Left renal cortex interstitium (tissue), 4 donors: ENCODE results near the gene BCL7A. TPM values are rescaled to one million over a fixed set of nuclear protein-coding genes. Genes with fewer than 3 reads are reported as not detected.
"Not testable (repeated sequence)": the region's sequence is repeated elsewhere in the genome, so short reads cannot be mapped to it uniquely, and the experiment has no call there.

Source experiments
- DNase-seq, 4 donors: peaks; one replicate each; pipeline ENCODE4 v3.0.0-alpha.2; 2013; ENCODE audit warnings: low read depth in 4 of 4, low spot score in 2 of 4, missing footprints in 1 of 4
- polyA plus RNA-seq, 4 donors: library from polyadenylated mRNA; unstranded; fragments of 120-200 nt; gene quantifications; one replicate each; pipeline ENCODE4 v1.2.1, GENCODE V29; 2013; ENCODE audit not compliant: insufficient read length in 4 of 4

The BCL7A gene
- 10 to 100 TPM; 35.0 to 42.9 (median 38.4) TPM for polyA plus RNA-seq

- DNase-seq, result peak in 2 of 4 donors; percentile 49 to 63
Observed at GRCh38 chr12:122021822-122022392, at the start of gene BCL7A. Gene BCL7A (plus strand): TSS chr12:122021884. CDS start chr12:122022092, 208 bp downstream.

DNA sequence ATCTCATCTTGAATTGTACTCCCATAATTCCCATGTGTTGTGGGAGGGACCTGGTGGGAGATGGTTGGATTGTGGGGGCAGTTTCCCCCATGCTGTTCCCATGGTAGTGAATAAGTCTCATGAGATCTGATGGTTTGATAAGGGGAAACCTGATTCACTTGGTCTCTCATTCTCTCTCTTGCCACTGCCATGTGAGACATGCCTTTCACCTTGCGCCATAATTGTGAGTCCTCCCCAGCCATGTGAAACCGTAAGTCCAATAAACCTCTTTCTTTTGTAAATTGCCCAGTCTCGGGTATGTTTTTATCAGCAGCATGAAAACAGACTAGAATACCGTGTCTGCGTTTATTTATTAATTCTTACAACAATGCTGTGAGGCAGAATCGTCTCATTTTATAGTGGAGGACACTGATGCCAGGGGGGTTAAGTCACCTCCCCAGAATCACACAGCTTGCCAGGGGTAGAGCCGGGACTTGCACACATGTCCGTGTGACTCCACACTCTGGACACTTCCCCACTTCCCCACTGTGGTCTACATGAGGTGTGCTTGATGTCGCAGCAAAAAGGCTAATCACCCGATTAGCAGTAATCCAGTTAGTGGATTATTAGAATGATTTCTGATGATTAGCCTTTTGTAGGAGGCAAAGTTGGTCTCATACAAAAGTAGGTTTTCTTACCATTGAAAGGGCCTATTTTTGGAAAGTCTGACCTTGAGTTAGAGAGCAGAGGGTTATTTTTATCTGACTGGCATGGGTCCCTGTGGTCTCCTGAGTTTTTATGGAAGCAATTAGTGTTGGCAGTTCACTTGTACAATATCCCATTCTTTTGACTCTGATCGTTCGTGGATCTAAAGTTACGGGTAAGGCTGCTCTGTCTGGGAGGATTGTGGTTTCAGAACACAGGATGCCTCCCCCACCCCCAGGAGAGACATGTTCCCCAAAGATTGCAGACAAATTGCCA is 47.4 kb upstream of the BCL7A start:
- no peak for DNase-seq

DNA sequence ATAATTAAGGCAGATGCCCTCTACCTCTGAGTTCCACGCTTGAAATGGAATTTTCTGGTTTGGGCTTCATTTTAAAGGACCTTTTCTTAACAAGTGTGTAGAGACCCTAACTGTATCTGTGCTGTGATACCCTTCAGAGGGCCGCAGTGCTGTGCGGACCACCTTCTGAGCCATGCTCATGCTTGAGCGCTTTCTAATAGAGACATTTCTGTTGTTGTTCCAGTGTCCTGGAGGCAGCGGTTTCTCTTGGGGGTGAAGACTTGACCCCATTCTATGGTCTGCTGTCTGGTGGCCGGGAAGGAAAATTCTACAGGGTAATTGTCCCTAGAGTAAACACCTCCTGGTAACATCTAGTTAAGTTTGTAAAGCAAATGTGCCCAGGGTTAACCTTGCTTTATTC is 46.7 kb upstream of the BCL7A start:
- no peak for DNase-seq

GRCh38 chr12:121976950-121977349 is 44.7 kb upstream of the BCL7A start:
- no peak for DNase-seq

- DNase-seq, result no peak
Observed at GRCh38 chr12:121980191-121980891, 41.3 kb upstream of the BCL7A start.

DNA sequence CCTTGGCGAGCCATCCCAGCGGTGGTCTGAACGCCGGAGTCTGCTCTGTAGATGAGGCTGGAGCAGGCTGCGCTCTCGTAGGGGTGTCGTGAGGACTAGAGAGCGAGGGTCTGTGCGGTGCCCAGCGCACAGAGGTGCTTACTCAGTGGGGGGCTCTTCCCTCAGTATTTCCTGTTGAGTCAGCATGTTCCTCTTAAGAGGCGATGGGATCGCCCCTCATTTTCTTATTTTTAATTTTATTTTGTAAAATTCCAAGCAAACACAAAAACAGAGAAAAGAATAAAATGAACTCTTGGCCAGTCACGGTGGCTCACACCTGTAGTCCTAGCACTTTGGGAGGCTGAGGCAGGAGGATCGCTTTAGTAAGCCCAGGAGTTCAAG is 40.8 kb upstream of the BCL7A start:
- no peak for DNase-seq

DNA sequence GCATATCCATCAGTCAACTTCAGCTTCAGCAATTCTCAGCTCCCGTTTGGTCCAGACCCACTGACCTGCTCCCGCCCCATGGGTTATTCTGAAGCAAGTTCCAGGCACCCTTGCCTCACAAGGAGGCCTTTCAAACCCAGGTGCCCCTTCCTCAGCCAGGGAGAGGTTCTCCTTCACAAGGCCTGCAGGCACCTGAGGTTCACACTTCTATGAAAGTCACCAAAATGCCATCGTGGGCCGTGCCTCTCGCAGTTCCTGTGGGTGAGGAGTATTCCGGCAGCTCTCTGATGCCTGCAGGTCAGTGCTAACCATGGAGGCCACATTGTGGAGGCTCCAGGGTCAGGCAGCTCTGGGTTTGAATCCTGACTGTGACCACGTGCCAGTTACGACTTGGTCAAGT is 40.2 kb upstream of the BCL7A start:
- DNase-seq, result no peak

DNA sequence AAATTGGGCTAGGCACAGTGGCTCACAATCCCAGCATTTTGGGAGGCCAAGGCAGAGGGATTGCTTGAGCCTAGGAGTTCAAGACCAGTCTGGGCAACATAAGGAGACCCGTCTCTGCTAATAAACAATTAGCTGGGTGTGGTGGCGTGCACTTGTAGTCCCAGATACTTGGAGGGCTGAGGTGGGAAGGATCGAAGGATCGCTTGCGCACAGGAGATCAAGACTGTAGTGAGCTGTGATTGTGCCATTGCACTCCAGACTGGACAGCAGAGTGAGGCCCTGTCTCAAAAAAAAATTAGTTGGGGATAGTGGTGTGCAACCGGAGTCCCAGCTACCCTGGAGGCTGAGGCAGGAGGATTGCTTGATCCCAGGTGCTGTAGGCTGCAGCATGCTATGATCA is 38.7 kb upstream of the BCL7A start:
- DNase-seq, result no peak

- peak in 1 of 4 donors; percentile 64 for DNase-seq
Observed at GRCh38 chr12:121983536-121984210, 38.0 kb upstream of the BCL7A start.

DNA sequence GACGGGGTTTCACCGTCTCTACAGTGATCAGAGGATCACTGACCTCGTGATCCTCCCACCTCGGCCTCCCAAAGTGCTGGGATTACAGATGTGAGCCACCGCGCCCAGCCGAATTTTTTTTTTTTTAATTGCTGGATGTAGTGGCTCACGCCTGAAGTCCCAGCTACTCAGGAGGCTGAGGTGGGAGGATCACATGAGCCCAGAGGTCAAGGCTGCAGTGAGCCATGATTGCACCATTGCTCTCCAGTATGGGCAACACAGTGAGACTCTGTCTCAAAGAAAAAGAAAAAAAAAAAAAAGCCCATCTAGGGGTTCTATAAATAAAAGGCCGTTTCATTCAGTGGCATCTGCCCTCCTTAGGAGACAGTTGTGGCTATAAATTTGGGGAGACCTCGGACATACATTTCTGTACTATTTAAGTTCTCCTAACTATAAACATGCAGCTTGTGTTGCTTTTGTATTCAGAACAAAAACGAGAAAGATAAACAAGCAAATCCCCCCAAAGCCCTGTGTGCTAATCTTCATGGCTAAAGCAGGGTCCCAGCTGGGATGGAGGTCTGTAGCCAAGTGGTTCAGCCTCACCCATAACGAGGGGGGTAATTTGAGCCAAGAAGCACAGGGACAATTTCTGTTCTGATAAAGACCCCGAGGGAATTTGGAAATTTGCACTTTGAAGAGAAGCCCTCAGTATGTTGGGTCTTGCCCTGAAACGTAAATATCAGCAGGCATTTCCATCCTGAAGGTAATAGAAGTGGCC is 35.0 kb upstream of the BCL7A start:
- DNase-seq, result no peak

DNA sequence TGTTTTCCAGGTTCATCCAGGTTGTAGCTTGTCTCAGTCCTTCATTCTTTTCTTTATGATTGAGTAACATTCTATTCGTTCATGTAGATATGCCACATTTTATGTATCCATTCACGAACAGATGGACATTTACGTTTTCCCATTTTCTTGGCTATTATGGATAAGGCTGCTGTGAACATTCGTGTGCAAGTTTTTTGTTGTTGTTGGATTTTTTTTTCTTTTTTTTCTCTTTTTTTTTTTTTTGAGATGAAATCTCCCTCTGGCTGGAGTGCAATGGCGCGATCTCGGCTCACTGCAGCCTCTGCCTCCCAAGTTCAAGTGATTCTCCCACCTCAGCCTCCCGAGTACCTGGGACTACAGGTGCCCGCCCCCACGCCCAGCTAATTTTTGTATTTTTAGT is 33.2 kb upstream of the BCL7A start:
- not testable (repeated sequence) for DNase-seq

DNA sequence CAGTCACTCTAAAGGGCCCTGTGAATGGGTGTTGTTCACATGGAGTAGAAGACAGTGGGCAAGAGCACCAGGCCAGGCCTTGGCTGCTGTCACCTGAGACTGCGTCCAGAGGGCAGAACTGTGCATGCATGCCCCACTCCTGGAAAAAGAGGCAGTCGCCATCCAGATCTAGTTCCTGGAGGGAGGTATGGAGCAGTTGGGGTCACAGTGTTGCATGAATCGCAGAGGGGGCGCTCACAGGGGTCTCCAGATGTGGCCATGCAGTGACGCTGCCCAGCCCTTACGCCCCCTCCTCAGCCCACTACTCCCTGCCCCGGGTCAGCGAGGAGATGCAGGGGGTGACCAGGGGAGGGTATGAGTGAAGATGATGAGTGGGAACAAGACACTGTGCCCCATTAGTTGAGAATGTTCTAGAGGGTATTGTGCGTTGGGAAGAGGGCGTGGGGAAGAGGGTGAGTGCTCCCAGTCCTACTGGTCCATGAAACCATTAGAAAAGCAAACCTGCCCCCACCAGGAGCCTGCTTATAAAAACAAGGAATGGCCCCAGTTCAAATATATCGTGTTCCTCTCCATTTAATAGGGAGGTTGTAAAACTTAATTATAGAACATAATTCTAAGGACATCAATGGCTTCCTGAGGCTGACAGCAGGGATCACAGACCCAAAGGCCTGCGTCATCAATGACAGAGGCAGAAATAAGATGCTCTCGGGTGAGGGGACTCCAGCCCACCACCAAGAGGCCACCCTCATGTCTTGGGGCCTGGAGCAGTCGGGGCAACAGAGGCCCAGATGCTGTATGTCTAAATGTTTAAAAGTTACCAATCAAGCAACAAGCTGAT is 32.2 kb upstream of the BCL7A start:
- peak; percentile 53 to 72 (median 66) for DNase-seq

DNA sequence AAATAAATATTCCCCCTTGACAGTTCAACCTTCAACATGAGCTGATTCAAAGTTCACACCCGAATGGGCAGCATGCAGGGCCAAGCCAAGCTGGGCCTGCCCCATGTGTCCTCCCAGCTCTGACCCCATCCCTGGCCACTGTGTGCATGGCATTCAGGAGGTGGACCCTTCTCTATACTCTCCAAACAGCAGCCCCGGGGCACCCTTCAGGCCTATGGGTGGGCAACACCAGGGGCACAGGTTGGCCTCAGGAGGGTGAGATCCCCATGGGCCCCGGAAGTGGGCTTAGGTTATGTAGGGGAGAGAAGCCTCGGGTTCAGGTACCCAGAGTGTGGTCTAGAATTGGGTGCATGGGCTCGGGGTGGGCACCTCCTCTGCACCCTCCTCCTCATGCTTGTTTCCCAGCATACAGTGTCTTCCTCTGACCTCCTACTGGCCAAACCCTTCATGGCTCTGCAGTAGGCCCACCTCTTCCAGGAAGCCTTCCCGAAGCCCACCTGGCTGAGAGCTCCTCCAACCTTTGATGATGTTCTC is 31.5 kb upstream of the BCL7A start:
- DNase-seq, result no peak

DNA sequence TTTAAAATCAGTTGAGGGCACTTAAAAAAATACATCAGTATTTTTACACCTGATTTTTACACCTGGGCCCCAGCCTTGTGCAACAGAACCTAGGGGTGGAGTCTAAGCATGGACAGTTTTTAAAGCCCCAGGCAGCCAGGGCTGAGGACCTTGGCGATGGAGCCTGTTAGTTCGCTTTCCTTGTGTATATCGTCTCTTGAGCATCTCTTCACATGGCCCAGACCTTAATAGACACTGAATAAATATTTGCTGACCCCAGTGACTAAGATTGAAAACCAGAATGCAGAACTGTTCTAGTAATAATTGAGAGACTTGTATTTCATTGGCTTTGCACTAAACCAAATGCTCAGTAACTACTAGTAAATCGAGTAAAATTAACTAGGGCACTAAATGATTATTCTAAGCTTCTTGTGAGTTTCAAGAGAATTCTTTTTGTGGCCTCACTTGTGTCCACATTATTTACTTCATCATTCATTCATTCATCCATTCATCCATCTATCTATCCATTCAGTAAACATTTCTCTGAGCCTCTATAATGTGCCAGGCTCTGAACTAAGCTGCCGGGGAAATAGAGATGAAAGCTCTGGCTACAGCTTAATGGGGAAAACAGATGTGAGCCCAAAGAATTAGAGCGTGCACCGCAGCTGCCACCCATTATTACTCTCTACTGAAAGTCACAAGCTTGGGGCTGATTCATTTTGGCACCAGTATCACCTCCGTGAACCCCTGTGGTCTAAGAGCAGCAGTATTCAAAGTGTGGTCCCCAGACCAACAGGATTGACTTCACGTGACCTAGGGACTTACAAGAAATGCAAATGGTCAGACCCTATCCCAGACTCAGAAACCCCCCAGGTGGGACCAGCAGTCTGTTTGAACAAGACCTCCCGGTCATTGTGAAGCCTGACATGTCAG is 30.7 kb upstream of the BCL7A start:
- DNase-seq, result no peak

DNA sequence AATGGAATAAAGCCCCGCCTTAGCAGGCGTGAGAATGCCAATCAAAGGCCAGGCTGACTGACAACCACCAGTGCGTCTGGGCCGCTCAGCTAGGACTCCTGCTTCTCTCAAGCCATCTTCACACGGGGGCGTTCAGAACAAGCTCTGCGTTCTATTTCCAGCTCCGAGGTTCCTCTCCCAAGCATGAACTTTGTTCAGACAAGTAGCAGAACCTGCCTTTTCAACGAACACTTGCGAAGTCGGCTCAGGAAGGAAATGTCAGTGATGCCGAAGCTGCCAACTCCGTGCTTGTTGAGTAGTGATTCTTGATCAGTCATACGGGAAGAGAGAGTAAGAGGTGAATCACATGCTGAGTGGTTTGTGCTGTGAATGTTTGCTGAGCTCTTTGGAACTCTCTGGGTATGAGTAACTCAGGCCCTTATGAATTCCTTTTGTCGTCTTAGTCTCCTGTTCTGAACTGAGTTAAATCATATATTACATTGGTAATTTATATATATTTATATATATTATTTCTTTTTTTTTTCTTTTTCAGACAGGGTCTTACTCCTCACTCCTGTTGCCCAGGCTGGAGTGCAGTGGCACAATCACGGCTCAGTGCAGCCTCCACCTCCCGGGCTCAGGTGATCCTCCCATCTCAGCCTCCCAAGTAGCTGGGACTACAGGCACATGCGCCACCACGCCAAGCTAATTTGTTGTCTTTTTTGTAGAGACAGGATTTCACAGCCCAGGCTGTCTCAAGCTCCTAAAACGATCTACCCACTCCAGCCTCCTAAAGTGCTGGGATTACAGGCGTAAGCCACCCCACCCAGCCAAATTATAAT is 29.4 kb upstream of the BCL7A start:
- DNase-seq, result no peak

GRCh38 chr12:121996050-121996944 is 25.4 kb upstream of the BCL7A start:
- no peak for DNase-seq
